HG03469 (cell line): Measurements from ENCODE around the gene DCAF17.

Experiments
- ATAC-seq: cut with Tn5 transposase; IDR thresholded peaks from one replicate; pipeline ENCODE4 v1.9.1; 2021; ENCODE audit warnings: mild to moderate bottlenecking, moderate library complexity, moderate number of reproducible peaks; ENCODE audit not compliant: unreplicated experiment

The DCAF17 gene, protein sequence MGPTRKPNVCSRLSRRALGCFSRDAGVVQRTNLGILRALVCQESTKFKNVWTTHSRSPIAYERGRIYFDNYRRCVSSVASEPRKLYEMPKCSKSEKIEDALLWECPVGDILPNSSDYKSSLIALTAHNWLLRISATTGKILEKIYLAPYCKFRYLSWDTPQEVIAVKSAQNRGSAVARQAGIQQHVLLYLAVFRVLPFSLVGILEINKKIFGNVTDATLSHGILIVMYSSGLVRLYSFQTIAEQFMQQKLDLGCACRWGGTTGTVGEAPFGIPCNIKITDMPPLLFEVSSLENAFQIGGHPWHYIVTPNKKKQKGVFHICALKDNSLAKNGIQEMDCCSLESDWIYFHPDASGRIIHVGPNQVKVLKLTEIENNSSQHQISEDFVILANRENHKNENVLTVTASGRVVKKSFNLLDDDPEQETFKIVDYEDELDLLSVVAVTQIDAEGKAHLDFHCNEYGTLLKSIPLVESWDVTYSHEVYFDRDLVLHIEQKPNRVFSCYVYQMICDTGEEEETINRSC

DNA sequence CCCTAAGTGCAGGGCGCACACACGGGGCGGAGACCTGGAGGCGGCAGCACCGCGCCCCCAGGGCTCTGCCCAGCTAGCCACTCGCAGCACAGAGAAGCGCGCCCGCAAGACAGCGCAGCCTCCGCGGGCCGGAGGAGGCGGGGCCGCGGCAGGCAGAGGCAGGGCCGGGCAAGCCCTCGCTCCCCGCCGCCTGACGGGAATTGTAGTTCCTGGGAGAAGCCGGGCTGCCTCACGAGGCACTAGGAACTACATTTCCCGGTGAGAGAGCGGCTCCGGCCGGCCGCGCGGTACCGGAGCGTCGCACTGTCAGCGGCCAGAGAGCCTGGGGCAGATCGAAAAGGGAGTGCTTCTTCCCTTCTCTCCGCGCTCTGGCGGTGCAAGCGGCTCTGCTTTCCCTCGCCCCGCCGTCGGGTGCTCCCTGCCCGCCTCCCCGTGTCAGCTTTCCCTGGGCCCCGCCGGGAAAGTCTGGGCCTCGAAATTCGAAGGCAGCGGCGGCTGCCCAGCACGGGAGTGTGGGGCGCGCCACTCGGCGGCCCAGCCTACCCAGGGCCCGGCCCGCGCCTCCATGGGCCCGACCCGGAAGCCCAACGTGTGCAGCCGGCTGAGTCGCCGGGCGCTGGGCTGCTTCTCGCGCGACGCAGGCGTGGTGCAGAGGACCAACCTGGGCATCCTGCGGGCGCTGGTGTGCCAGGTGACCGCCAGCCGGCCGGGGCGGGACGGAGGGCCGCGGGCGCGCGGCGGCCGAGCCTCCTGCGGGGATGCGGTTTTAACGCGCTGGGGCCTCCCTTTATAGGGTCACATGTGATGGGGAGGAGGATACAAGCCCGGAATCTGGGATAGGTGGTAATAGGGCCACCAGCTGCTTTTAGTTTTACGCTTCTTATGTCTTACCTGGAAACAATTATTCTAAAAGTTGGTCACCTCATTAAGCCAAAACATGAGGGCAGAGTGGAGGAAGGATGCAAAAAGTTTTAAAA, at the start of gene DCAF17:
DCAF17 (plus strand) TSS at position 214 of the 977 bp plus-strand sequence; CDS start at position 566, 352 bp downstream.
- peak; percentile 80 for ATAC-seq

DNA sequence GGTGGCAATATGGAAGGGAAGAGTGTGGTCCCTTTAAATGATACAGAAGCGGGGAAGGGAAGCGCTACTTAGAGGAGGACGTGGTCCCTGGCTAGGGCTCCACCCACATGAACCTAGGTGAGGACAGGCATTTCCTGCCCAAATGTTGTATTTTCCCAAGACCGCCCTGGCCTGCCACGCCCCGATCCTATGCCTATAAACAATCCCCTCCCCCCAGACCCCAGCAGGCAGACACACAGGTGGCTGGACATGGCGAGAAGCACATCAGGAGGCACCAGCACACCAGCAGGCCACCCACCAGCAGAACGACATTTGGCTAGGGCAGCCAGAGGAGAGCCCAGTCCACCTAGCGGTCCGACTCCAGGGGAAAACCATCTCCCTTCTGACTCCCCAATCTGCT, 47.4 kb upstream of the DCAF17 start:
- no peak for ATAC-seq

DNA sequence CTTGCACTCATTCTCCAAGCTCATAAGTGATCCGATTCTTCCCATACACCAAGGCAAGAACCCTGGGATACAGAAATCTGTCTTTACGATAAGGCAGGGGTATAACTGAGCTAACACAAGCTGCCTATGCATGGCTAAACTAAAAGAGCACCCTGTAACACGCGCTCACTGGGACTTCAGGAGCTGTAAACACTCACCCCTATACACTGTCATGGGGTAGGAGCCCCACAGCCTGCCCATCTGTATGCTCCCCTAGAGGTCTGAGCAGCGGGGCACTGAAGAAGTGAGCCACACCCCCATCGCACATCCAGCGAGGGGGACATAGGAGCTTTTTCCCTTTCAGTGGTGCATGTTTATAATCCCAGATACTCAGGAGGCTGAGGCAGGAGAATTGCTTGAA, 47.0 kb upstream of the DCAF17 start:
- no peak for ATAC-seq

DNA sequence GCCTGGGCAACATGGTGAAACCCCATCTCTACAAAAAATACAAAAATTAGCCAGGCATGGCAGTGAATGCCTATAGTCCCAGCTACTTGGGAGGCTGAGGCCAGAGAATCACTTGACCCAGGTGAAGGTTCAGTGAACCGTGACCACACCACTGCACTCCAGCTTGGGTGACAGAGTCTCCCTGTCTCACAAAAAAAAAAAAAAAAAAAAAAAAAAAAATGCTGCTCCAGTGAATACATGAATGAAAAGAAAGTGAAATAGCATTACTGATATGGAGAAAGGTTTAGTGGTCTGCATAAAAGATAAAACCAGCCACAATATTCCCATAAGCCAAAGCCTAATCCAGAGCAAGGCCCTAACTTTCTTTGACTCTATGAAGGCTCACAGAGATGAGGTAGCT, 44.7 kb upstream of the DCAF17 start:
- no peak for ATAC-seq

DNA sequence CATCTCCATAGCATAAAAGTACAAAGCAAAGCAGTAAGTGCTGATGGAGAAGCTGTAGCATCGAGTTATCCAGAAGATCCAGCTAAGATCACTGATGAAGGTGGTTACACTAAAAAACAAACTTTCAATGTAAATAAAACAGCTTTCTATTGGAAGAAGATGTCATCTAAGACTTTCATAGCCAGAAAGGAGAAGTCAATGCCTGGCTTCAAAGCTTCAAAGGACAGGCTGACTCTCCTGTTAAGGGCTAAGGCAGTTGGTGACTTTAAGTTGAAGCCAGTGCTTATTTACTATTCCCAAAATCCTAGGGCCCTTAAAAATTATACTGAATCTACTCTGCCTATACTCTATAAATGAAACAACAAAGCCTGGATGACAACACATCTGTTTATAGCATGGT, 44.2 kb upstream of the DCAF17 start:
- no peak for ATAC-seq

DNA sequence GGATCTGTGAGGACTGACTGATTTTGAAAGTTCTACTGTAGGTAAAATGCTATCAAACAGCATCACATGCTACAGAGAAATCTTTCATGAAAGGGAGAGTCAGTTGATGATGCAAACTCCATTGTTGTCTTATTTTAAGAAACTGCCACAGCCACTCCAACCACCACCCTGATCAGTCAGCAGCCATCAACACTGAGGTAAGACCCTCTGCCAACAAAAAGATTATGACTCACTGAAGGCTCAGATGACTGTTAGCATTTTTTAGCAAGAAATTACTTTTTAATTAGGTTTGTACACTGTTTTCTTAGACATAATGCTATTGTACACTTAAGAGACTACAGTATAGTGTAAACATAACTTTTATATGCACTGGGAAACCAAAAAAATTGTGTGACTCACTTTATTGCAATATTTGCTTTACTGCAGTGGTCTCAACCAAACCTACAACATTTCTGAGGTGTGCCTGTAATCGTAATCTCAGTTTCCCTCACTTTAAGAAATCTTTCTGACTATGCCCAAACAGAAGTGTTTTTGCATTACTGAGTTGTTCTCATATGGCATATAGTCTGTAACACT, 43.0 kb upstream of the DCAF17 start:
- no peak for ATAC-seq

DNA sequence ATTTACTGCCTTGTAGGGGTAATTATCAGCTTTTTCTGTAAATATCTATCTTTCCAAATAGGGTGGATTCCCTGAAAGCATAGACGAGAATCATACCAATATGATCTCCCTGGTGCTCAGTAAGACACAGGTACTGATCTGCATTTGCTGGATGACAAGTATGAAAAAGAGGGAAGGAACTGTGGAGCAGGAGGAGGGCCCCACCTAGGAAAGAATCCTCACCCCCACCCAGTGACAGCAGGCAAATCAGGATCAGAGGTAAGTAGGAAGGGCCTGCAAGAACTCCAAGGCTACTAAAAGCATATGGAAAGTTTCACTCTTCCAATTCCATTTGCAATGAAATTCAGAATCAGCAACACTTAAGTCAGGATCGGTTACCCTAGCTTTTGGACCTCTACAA, 42.5 kb upstream of the DCAF17 start:
- ATAC-seq: no peak

DNA sequence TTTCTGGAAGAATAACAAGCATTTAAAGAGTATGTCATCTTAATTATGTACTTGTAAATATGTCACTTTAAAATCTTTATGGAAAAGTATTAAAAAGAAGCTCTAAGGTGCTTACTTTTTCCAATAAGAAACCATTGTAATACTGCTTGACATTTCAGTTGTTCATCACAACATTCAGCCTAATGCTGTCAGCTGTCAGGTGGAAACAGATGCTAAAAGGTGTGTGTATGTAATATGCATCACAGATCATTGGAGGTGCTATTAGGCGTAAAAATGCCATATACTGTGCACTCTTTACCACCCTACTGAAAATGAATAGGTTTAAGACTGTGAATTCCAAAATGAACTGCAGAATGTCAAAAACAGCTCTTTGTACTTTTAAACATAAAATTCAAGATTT, 40.5 kb upstream of the DCAF17 start:
- no peak for ATAC-seq

DNA sequence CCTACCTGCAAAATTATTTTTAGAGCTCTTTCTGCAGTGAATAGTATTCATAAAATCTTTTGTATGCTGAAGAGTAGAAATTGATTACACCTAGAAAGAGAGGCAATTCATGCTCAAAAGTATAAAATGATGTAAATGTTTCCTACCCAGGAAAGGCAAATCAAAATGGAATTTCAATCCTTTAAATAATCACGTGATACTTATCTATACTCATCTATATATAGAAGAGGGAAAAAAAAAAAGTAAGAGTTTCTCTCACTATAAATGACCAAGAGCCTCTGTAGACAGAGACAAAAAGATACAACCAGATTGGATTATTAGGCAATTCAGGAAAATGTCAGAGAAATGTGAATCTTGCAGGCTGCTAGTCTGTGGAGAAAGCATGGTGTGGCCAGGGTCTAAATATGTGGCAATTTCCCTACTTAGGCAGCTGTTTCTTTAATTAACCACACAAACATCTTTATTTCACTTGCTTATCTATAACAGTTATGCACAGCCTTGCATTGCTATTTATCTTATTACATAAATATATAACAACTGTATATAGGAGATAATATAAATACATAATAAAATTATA, 39.8 kb upstream of the DCAF17 start:
- ATAC-seq: no peak

DNA sequence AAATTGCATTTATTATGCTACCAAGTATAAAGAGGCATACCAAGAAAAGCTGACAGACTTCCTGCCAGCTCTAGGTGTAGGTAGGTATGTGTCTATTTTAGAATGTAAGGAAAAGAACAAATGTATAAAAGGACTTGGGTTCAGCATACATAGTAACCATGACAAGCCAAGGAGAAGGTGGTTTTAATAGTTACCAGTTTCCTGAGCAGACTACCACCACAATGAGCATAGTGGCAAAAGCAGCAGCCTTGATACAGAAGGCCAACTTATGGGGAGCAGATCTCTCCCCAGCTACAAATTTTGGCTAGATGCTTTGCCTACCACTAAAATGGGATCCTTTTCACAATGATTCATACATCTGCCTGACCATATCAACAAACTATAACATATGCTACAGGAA, 34.7 kb upstream of the DCAF17 start:
- no peak for ATAC-seq

DNA sequence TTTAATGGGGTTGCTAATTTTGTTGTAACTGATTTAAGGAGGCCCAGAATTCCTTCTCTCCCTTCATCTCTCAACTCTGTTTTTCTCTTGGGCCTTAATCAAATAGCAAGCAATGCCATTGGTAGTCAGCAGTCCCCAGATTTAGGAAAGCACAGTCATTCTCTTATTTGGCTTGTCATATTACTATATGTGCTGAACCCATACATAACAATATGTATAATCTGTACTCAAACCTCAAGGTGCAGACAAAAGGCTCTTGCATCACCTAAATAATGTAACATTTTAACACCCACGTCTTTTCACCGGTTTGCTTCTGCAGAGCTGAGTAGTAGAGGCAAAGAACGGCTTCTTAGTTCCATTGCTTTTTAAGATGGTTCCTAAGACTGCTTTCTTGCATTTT, 33.6 kb upstream of the DCAF17 start:
- no peak for ATAC-seq

DNA sequence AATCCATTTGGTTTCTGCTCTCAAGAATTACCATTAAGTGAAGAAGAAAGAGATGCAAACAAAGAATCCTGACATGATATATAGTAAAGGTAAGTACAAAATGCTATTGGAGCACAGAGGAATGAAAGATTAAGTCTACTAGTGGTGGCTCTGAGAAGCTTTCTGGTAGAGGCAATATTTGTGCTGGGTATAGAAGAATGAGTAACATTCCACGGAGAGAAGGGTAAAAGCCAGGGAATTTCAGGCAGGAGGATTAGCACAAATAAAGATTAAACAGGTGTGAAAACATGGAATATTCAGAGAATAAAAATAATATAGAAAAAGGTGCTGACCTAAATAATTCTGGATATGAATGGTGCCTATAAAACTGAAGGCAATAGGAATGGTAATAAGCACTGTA, 32.1 kb upstream of the DCAF17 start:
- ATAC-seq: no peak

DNA sequence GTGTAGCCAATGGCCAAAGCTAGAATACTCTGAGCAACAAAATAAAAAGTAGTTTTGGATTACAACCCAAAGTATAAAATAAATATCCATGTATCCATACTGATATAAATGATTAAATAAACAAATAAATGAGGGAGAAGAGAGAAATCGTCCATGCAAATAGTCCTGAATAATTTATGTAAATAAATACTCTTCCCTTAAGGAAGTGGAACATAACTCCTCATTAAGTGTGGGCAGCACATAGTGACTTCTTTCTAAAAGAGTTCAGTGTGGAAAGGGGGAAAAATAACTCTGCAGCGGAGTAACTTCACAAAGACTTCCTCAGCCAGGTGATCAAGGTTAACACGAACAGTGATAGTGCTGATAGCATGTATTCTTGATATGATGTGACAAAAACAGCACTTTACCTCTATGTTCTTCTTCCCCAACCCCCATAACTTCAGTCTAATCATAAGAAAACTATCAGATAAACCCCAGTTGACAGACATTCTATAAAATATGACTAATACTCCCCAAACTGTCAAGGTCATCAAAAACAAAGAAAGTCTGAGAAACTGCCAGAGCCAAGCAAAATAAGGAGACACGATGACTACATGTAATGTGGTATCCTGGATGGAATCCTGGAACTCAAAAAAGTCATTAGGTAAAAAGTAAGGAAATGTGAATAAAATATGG, 31.0 kb upstream of the DCAF17 start:
- ATAC-seq: no peak

DNA sequence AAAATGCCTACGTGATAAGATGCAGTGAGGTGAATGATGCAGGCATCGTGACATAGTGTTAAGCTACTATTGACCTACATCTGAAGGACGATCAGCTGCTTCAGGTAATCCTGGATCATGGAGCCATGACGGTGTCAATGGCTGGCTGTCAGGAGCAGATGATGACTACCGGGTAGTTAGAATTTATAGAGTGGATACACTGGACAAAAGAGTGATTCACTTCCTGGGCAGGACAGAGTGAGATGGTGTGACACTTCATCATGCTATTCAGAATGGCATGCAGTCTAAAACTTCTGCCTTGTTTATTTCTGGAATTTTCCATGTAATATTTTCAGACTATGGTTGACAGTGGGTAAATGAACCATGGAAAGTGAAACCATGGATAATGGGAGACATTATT, 29.8 kb upstream of the DCAF17 start:
- no peak for ATAC-seq

DNA sequence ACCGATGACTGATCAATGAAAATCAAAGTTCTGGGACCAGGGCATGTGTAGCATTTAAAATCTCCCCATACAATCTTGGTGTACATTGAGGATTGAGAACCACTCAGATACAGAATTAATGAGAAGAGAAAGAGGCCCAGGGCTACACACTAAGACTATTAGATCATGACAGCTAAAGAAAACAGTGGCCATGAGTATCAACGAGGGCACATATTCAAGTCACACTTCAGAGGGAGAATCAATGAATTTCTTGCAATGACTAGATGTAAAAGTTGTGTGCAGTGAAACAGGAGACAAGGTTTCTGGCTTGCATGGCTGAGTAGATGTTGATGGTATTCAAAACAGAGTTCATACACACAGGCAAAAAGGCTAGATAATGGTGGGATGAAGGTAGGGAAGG, 29.3 kb upstream of the DCAF17 start:
- ATAC-seq: no peak

DNA sequence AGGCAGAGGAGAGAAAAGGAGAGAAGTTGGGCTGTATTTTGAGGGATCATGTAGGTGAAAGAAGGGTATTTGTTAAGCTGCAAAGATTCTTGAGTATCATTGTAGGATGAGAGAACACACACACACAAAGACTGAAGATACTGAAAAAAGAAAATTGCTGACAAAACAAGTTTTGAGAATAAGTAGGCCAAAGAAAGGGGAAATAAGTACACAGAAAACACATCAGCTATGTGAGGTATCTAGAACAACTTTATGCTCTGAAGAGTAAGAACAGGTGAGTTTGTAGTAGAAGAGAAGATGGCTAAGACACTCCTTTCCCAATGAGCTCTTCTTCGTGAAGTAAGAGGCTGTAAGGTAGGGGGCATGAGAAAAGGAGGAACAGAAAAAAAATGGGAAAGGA, 28.5 kb upstream of the DCAF17 start:
- ATAC-seq: no peak

DNA sequence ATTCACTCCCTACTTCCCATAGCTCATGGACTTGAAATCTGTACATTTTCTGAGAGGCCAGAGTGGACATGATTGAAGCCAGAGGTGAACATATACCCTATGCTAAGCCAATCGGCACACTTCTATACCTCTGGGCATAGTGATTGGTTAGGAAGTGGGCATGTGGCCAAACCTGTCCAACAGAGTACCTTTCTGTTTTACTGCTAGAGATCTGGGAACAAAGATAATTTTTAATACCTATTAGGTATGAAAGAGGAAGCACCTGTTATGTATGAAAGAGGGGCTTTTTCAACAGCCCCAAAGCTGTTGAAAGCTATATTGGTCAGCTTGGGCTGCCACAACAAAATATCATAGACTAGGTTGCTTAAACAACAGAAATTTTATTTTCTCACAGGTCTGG, 28.0 kb upstream of the DCAF17 start:
- ATAC-seq: no peak

DNA sequence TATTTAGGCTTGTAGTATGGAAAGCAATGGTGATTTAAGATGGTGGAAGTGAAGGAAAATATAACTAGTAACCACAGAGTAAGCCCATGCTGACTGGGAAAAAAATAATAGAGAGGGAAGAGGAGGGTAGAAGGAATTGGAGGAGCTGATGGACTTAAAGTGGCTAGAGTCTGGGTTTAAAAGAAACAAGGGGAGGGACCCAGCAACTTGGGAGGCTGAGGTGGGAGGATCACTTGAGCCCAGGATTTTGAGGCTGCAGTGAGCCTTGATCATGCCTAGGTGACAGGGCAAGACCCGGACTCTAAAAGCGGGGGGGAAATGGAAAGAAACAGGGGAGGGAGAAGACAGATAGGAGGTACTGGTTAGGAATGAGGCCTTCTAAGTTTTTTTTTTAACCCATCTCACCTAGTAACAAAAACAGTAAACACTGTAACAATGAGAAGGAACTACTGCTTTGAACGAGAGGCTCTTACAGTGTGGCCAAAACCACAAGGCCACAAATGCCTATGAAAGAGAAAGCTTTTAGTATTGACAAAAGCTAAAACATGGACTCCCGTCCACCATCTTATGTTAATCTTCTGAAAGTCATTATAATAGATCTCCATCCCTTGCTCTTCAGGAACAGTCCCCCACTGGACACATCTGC, 26.9 kb upstream of the DCAF17 start:
- ATAC-seq: peak; percentile 44

DNA sequence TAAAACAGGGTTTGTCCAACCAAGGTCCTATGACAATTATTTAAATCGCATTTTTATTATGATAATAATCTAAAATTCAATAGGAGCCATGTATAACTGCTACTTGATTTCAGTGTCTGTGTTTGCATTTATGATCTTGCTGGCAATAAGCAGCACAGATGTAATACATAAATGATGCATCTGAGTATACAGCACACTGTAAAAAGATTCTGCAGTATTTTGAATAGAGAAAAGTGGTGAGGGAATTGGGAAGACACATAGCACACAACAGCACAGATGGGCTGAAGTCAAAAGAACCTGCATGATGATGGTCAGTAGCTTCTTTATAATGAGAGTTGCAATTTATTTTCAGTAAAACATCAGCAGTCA, 26.4 kb upstream of the DCAF17 start:
- ATAC-seq: no peak

DNA sequence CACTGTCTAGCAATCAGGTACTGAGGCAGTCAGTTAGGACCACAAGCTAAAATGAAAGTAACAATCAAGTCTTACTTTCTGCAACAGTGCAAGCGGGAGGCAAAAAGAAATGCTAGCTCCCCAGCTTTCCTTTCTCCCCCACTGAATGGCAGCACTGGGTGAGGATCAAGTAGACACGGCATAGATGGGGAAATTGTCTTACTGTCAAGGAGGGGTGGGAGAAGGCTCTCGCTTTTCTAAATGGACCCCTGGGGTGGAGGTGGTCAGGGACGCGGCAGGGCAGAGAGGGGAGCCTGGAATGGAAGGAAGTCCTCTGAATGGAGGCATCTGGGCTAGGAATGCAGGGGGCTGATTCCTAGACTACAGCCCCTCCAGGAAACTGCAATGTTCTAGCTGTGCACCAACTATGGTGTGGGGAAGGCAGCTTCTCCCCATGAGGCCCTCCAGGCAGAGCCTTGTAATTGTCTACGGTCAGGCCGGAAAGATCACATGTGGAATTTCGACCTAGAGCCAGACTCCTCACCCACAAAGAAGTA, 24.5 kb upstream of the DCAF17 start:
- ATAC-seq: no peak
